K562 (cell line): Measurements from ENCODE around the gene CDK9. TPM values are rescaled to one million over a fixed set of nuclear protein-coding genes. Genes with fewer than 3 reads are reported as not detected.

Source experiments
- ADNP ChIP-seq: fragments of 200-800 bp; sonication (Bioruptor generic); IDR thresholded peaks from 2 replicates; pipeline ENCODE4 v1.6.1; 2016; ENCODE audit warnings: missing genetic modification characterization, missing compliant biosample characterization
- ERF ChIP-seq: fragments of 450-650 bp; formaldehyde crosslinking; IDR thresholded peaks from 2 replicates; pipeline ENCODE4 v1.4.0; 2020; ENCODE audit warnings: mild to moderate bottlenecking, mixed read lengths
- FOXA3 ChIP-seq, 2 experiments: fragments of 450-650 bp in 1 of 2; sonication (generic) in 1 of 2; formaldehyde crosslinking; IDR thresholded peaks in 1 of 2; conservative IDR thresholded peaks in 1 of 2; 2 replicates each; pipeline versions ENCODE4 v1.4.0 to v1.8.0; 2020 to 2022; ENCODE audit warnings: mild to moderate bottlenecking in 2 of 2, missing genetic modification reagents in 1 of 2
- HDAC2 ChIP-seq: fragments of 450-650 bp; IDR thresholded peaks from 2 replicates; pipeline ENCODE4 v1.6.1; 2016; ENCODE audit warnings: mild to moderate bottlenecking
- HNRNPH1 ChIP-seq: fragments of 200-400 bp; formaldehyde crosslinking; optimal IDR thresholded peaks from 2 replicates; pipeline ENCODE3; 2017; ENCODE audit warnings: low read depth, mild to moderate bottlenecking, low read length, moderate library complexity
- ILF3 ChIP-seq: fragments of 450-650 bp; IDR thresholded peaks from 2 replicates; pipeline ENCODE4 v1.6.1; 2018; ENCODE audit warnings: antibody characterized with exemption, mild to moderate bottlenecking, moderate library complexity, borderline replicate concordance
- KAT8 ChIP-seq: fragments of 450-650 bp; IDR thresholded peaks from 2 replicates; pipeline ENCODE4 v1.6.1; 2016; ENCODE audit warnings: low read depth, mild to moderate bottlenecking
- MXD1 ChIP-seq: fragments of 250-450 bp; sonication (Bioruptor Pico); IDR thresholded peaks from 2 replicates; pipeline ENCODE4 v1.8.0; 2021; ENCODE audit warnings: borderline replicate concordance, mild to moderate bottlenecking, moderate library complexity; ENCODE audit not compliant: poor library complexity, severe bottlenecking
- PHB2 ChIP-seq: fragments of 450-650 bp; IDR thresholded peaks from 2 replicates; pipeline ENCODE4 v1.6.1; 2017; ENCODE audit warnings: low read depth
- PHF20 ChIP-seq: fragments of 450-650 bp; IDR thresholded peaks from 2 replicates; pipeline ENCODE4 v1.6.1; 2018; ENCODE audit not compliant: partially characterized antibody
- POLR2AphosphoS2 ChIP-seq: IDR thresholded peaks from 2 replicates; pipeline ENCODE4 v1.6.1; 2012; ENCODE audit warnings: low read length, improper control_type of control experiment
- SRSF1 ChIP-seq: fragments of 200-400 bp; formaldehyde crosslinking; IDR thresholded peaks from 2 replicates; pipeline ENCODE4 v1.6.1; 2017; ENCODE audit warnings: mild to moderate bottlenecking, low read depth, low read length, moderate library complexity
- TGIF2 ChIP-seq: sonication (generic); formaldehyde crosslinking; IDR thresholded peaks from 2 replicates; pipeline ENCODE4 v1.8.1; 2022; ENCODE audit warnings: mild to moderate bottlenecking, missing genetic modification reagents, moderate library complexity
- ZC3H4 ChIP-seq: sonication (generic); formaldehyde crosslinking; IDR thresholded peaks from 2 replicates; pipeline ENCODE4 v1.9.0; 2021; ENCODE audit warnings: missing genetic modification reagents, borderline replicate concordance
- ZFP91 ChIP-seq: sonication (generic); formaldehyde crosslinking; IDR thresholded peaks from 2 replicates; pipeline ENCODE4 v1.8.0; 2022; ENCODE audit warnings: mild to moderate bottlenecking, missing genetic modification reagents
- ZNF140 ChIP-seq: fragments of 250-450 bp; sonication (Bioruptor Pico); IDR thresholded peaks from 2 replicates; pipeline ENCODE4 v1.8.0; 2021; ENCODE audit warnings: moderate library complexity, mild to moderate bottlenecking, inconsistent platforms
- ZNF717 ChIP-seq: fragments of 250-450 bp; sonication (Bioruptor Pico); IDR thresholded peaks from 2 replicates; pipeline ENCODE4 v1.5.0; 2021
- ZNF778 ChIP-seq: fragments of 450-650 bp; formaldehyde crosslinking; IDR thresholded peaks from 2 replicates; pipeline ENCODE4 v1.4.0; 2020; ENCODE audit warnings: mild to moderate bottlenecking, moderate library complexity
- polyA plus RNA-seq, 8 experiments: library from polyadenylated mRNA; depleted of rRNA in 4 of 8; stranded (reverse) in 5 of 8; unstranded in 3 of 8; fragments of >200 nt; fragmentation: Nextera tagmentation in 2 of 8; fragmentation: Illumina TruSeq in 1 of 8; extraction: Ambion mirVana in 2 of 8; extraction: Trizol in 1 of 8; gene quantifications; 2 replicates each; pipeline versions ENCODE4 v1.2.1 to v1.2.3, GENCODE V29; 2011 to 2014; ENCODE audit warnings: inconsistent platforms in 1 of 8, missing spikeins in 1 of 8
- total RNA-seq, 7 experiments: library from RNA; depleted of rRNA in 6 of 7; stranded (reverse); fragments of >200 nt in 6 of 7; fragmentation: Illumina TruSeq in 2 of 7; extraction: Trizol in 2 of 7; gene quantifications; 2 replicates each; pipeline versions ENCODE4 v1.2.1 to v1.2.3, GENCODE V29; 2011 to 2021; ENCODE audit warnings: low replicate concordance in 1 of 7
- TF ChIP-seq, protein P1 (sequence below), 3 experiments: fragments of 200-800 bp in 1 of 3; fragments of 250-450 bp in 1 of 3; fragments of 450-650 bp in 1 of 3; sonication (Bioruptor Pico) in 1 of 3; sonication (Bioruptor generic) in 1 of 3; formaldehyde crosslinking in 1 of 3; IDR thresholded peaks; 2 replicates each; pipeline versions ENCODE4 v1.6.1 to v1.8.0; 2016 to 2022; ENCODE audit warnings: mild to moderate bottlenecking in 2 of 3, missing genetic modification characterization in 2 of 3, missing compliant biosample characterization in 1 of 3, moderate library complexity in 1 of 3
- TF ChIP-seq, protein P2 (sequence below): fragments of 250-450 bp; sonication (Bioruptor Pico); IDR thresholded peaks from 2 replicates; pipeline ENCODE4 v1.8.0; 2022; ENCODE audit warnings: moderate library complexity, mild to moderate bottlenecking, inconsistent platforms

Gene CDK9
- total and polyA plus RNA-seq, 9 of the 15 experiments (the other 6 are each of a cell fraction or from before 2014, with no cell fraction given), result 4.2 to 78.6 (median 33.0) TPM

- TF ChIP-seq, protein P1, sequence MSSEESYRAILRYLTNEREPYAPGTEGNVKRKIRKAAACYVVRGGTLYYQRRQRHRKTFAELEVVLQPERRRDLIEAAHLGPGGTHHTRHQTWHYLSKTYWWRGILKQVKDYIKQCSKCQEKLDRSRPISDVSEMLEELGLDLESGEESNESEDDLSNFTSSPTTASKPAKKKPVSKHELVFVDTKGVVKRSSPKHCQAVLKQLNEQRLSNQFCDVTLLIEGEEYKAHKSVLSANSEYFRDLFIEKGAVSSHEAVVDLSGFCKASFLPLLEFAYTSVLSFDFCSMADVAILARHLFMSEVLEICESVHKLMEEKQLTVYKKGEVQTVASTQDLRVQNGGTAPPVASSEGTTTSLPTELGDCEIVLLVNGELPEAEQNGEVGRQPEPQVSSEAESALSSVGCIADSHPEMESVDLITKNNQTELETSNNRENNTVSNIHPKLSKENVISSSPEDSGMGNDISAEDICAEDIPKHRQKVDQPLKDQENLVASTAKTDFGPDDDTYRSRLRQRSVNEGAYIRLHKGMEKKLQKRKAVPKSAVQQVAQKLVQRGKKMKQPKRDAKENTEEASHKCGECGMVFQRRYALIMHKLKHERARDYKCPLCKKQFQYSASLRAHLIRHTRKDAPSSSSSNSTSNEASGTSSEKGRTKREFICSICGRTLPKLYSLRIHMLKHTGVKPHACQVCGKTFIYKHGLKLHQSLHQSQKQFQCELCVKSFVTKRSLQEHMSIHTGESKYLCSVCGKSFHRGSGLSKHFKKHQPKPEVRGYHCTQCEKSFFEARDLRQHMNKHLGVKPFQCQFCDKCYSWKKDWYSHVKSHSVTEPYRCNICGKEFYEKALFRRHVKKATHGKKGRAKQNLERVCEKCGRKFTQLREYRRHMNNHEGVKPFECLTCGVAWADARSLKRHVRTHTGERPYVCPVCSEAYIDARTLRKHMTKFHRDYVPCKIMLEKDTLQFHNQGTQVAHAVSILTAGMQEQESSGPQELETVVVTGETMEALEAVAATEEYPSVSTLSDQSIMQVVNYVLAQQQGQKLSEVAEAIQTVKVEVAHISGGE (CRISPR knock-in tag; IDR thresholded peaks at IDR 0.05), result peak in 1 of 3 experiments; percentile 90; a peak in 2 of 6 replicates
- no peak for TF ChIP-seq ADNP (tag)
- TF ChIP-seq MXD1 (CRISPR knock-in tag), result peak; percentile 95
- TF ChIP-seq ERF, result 0 out of 2 replicates have a peak, but pooled peaks have one; percentile 25
- no peak for TF ChIP-seq ZFP91 (CRISPR knock-in tag)
- TF ChIP-seq ZNF717 (CRISPR knock-in tag), result no peak
- TF ChIP-seq ILF3, result 0 out of 2 replicates have a peak, but pooled peaks have one; percentile 86
- TF ChIP-seq SRSF1, result no peak
- no peak for TF ChIP-seq ZNF140 (CRISPR knock-in tag)
- no peak for TF ChIP-seq HNRNPH1
- peak; percentile 4; the same call in 1 of the 2 replicates for TF ChIP-seq PHB2
- TF ChIP-seq, protein P2, sequence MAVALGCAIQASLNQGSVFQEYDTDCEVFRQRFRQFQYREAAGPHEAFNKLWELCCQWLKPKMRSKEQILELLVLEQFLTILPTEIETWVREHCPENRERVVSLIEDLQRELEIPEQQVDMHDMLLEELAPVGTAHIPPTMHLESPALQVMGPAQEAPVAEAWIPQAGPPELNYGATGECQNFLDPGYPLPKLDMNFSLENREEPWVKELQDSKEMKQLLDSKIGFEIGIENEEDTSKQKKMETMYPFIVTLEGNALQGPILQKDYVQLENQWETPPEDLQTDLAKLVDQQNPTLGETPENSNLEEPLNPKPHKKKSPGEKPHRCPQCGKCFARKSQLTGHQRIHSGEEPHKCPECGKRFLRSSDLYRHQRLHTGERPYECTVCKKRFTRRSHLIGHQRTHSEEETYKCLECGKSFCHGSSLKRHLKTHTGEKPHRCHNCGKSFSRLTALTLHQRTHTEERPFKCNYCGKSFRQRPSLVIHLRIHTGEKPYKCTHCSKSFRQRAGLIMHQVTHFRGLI (CRISPR knock-in tag), result no peak
- no peak for TF ChIP-seq ZC3H4 (CRISPR knock-in tag)
- peak; percentile 49; the same call in 1 of the 2 replicates for TF ChIP-seq HDAC2
- TF ChIP-seq ZNF778, result no peak
- TF ChIP-seq FOXA3 (CRISPR knock-in tag; conservative IDR thresholded peaks at IDR 0.05 in 1 of 2, IDR thresholded peaks at IDR 0.05 in 1 of 2), result no peak
- TF ChIP-seq POLR2AphosphoS2, result no peak
- TF ChIP-seq KAT8, result no peak
- no peak for TF ChIP-seq TGIF2 (CRISPR knock-in tag)
- peak; percentile 31 for TF ChIP-seq PHF20
Measured at GRCh38 chr9:127802576-127803443, 17.0 kb downstream of the CDK9 start, which contains the start of gene FPGS (continued).
